ENCODE measurements around the gene RNF7. TPM values are rescaled to one million over a fixed set of nuclear protein-coding genes. Genes with fewer than 3 reads are reported as not detected.

RNF7 gene
- polyA plus RNA-seq, 3 donors, result 92.2 to 206 (median 187) TPM

GRCh38 chr3:141723255-141723654 is 14.8 kb upstream of the RNF7 start:
- H3K27me3 Mint-ChIP-seq (ENCODE audit: low read depth in 3 of 3), result peaks cover 0 to 4% (median under 1%) of the 10 kb centered on the region in 3 donors
- H3K9ac ChIP-seq (ENCODE audit: insufficient read depth, low read length, poor library complexity, severe bottlenecking), result no peak overlapping the region
- H3K27ac Mint-ChIP-seq, result no peak overlapping the region
- H4K20me1 ChIP-seq (ENCODE audit: insufficient read depth, low read length), result no peaks in the 10 kb centered on the region
- H3K27ac ChIP-seq (ENCODE audit: low read depth in 1 of 2, low read length in 2 of 2), result no peak overlapping the region
- no peaks in the 10 kb centered on the region for H3K27me3 ChIP-seq (ENCODE audit: control insufficient read depth in 2 of 2, insufficient read depth in 2 of 2, low read length in 2 of 2)
- no peaks in the 10 kb centered on the region for H3K36me3 ChIP-seq (replicated peaks in 1 of 2; ENCODE audit: control insufficient read depth in 1 of 2, insufficient read depth in 2 of 2, low read length in 2 of 2)
- no peaks in the 10 kb centered on the region for H3K4me1 ChIP-seq (ENCODE audit: control insufficient read depth in 1 of 2, insufficient read depth in 2 of 2, low read length in 2 of 2)
- H3K4me2 ChIP-seq (replicated peaks; ENCODE audit: extremely low read depth, low read length, poor library complexity, severe bottlenecking), result no peak overlapping the region
- H3K4me1 Mint-ChIP-seq, result peaks cover 12% of the 10 kb centered on the region
- no peak overlapping the region for H3K4me3 ChIP-seq (replicated peaks in 1 of 3; ENCODE audit: low read depth in 2 of 3, low read length in 3 of 3)
- TF ChIP-seq CTCF (IDR thresholded peaks at IDR 0.05), result no peak
- H3K36me3 Mint-ChIP-seq, result no peaks in the 10 kb centered on the region
- no peak for DNase-seq
- H3K9me3 ChIP-seq (replicated peaks in 1 of 2; ENCODE audit: control insufficient read depth in 1 of 2, insufficient read depth in 1 of 2, low read length in 2 of 2), result no peaks in the 10 kb centered on the region
- intact Hi-C loops (cut with micrococcal nuclease), result no loop called here
- H3K9me3 Mint-ChIP-seq, result peaks cover 0 to 2% (median 0%) of the 10 kb centered on the region in 7 donors
- no peaks in the 10 kb centered on the region for H3K79me2 ChIP-seq (ENCODE audit: insufficient read depth, low read length)
- no peak overlapping the region for H2AFZ ChIP-seq (ENCODE audit: insufficient read depth, low read depth, low read length, poor library complexity, severe bottlenecking)
- H3K4me3 Mint-ChIP-seq, result no peak overlapping the region

GRCh38 chr3:141724186-141724585 is 13.9 kb upstream of the RNF7 start:
- Mint-ChIP-seq H3K27ac (no peak overlapping the region), H3K9me3 (peaks cover 0 to 1% (median 0%) of the 10 kb centered on the region in 7 donors), H3K4me1 (peaks cover 12% of the 10 kb centered on the region), H3K36me3 (no peaks in the 10 kb centered on the region), H3K4me3 (no peak overlapping the region), H3K27me3 (ENCODE audit: low read depth in 3 of 3) (peaks cover 0 to 4% (median 0%) of the 10 kb centered on the region in 3 donors)
- WGBS (ENCODE audit: insufficient coverage), result 100% methylated on average over 1 of the region's 1 CpG
- Histone ChIP-seq H3K9me3 (replicated peaks in 1 of 2; ENCODE audit: control insufficient read depth in 1 of 2, insufficient read depth in 1 of 2, low read length in 2 of 2) (no peaks in the 10 kb centered on the region), H3K36me3 (replicated peaks in 1 of 2; ENCODE audit: control insufficient read depth in 1 of 2, insufficient read depth in 2 of 2, low read length in 2 of 2) (no peaks in the 10 kb centered on the region), H3K4me3 (replicated peaks in 1 of 3; ENCODE audit: low read depth in 2 of 3, low read length in 3 of 3) (no peak overlapping the region), H3K27me3 (ENCODE audit: control insufficient read depth in 2 of 2, insufficient read depth in 2 of 2, low read length in 2 of 2) (no peaks in the 10 kb centered on the region), H2AFZ (ENCODE audit: insufficient read depth, low read depth, low read length, poor library complexity, severe bottlenecking) (peak overlapping the region; percentile 33), H3K4me2 (replicated peaks; ENCODE audit: extremely low read depth, low read length, poor library complexity, severe bottlenecking) (no peak overlapping the region), H3K9ac (ENCODE audit: insufficient read depth, low read length, poor library complexity, severe bottlenecking) (no peak overlapping the region), H4K20me1 (ENCODE audit: insufficient read depth, low read length) (no peaks in the 10 kb centered on the region), H3K4me1 (ENCODE audit: control insufficient read depth in 1 of 2, insufficient read depth in 2 of 2, low read length in 2 of 2) (no peaks in the 10 kb centered on the region), H3K27ac (ENCODE audit: low read depth in 1 of 2, low read length in 2 of 2) (no peak overlapping the region), H3K79me2 (ENCODE audit: insufficient read depth, low read length) (no peaks in the 10 kb centered on the region)
- no peak for TF ChIP-seq CTCF (IDR thresholded peaks at IDR 0.05)
- DNase-seq, result no peak
- intact Hi-C loops (cut with micrococcal nuclease), result no loop called here

Data from CD14-positive monocyte (primary cell).